SU-DHL-6 (cell line): ENCODE results near the gene NMT1.

Experiments
- H2AFZ ChIP-seq: fragments of 200-600 bp; sonication (generic); 2 replicates; pipeline ENCODE4 v1.6.1; 2014; ENCODE audit warnings: low read depth, mild to moderate bottlenecking, moderate library complexity, mixed read lengths, antibody characterized with exemption, low read length; ENCODE audit not compliant: severe bottlenecking
- H3F3A ChIP-seq: fragments of 200-600 bp; shearing (Covaris generic); 2 replicates; pipeline ENCODE4 v1.6.0; 2016; ENCODE audit warnings: antibody characterized with exemption, mild to moderate bottlenecking; ENCODE audit not compliant: insufficient read depth
- H3K27ac ChIP-seq: fragments of 200-600 bp; sonication (generic); 2 replicates; pipeline ENCODE4 v1.5.1; 2016; ENCODE audit warnings: low read depth, mild to moderate bottlenecking, low read length, moderate library complexity, mixed read lengths
- H3K27me3 ChIP-seq: fragments of 200-600 bp; sonication (generic), shearing (Covaris generic); 2 replicates; pipeline ENCODE4 v1.6.0; 2014; ENCODE audit warnings: mild to moderate bottlenecking, low read length
- H3K36me3 ChIP-seq: fragments of 200-600 bp; sonication (generic); 2 replicates; pipeline ENCODE4 v1.6.1; 2014; ENCODE audit warnings: mild to moderate bottlenecking, low read length, mixed read lengths
- H3K4me2 ChIP-seq: fragments of 300-600, 200-600 bp; shearing (Covaris generic), sonication (generic); 2 replicates; pipeline ENCODE4 v1.6.0; 2014; ENCODE audit warnings: low read length, low read depth, mild to moderate bottlenecking; ENCODE audit not compliant: poor library complexity, severe bottlenecking
- H3K4me3 ChIP-seq: fragments of 200-600 bp; sonication (generic); 2 replicates; pipeline ENCODE4 v1.5.1; 2014; ENCODE audit warnings: antibody characterized with exemption, low read length, mild to moderate bottlenecking, mixed read lengths; ENCODE audit not compliant: insufficient read depth, poor library complexity, severe bottlenecking
- H3K79me2 ChIP-seq: fragments of 200-600 bp; sonication (generic); 2 replicates; pipeline ENCODE4 v1.6.1; 2014; ENCODE audit warnings: mild to moderate bottlenecking, low read length, moderate library complexity; ENCODE audit not compliant: insufficient read depth
- H3K9ac ChIP-seq: fragments of 200-600 bp; sonication (generic); 2 replicates; pipeline ENCODE4 v1.7.0; 2014; ENCODE audit warnings: mild to moderate bottlenecking, low read length
- H3K9me2 ChIP-seq: fragments of 200-600 bp; sonication (generic); replicated peaks from 2 replicates; pipeline ENCODE4 v1.6.1; 2014; ENCODE audit warnings: low read length; ENCODE audit not compliant: insufficient read depth
- H3K9me3 ChIP-seq: fragments of 200-600 bp; sonication (generic); 2 replicates; pipeline ENCODE4 v1.6.1; 2014; ENCODE audit warnings: low read length, mixed read lengths; ENCODE audit not compliant: insufficient read depth
- H4K20me1 ChIP-seq: fragments of 200-600 bp; sonication (generic); 2 replicates; pipeline ENCODE4 v1.6.1; 2014; ENCODE audit warnings: low read depth, mild to moderate bottlenecking, antibody characterized with exemption, low read length, moderate library complexity, mixed read lengths
- CTCF ChIP-seq: fragments of 200-600 bp; sonication (generic); IDR thresholded peaks from one replicate; pipeline ENCODE4 v1.5.1; 2017; ENCODE audit warnings: antibody characterized with exemption, mild to moderate bottlenecking, low read length, moderate library complexity; ENCODE audit not compliant: insufficient read depth, poor library complexity, severe bottlenecking
- EZH2phosphoT487 ChIP-seq: fragments of 200-600 bp; sonication (generic), shearing (Covaris generic); conservative IDR thresholded peaks from 2 replicates; pipeline ENCODE4 v1.6.1; 2018; ENCODE audit warnings: mild to moderate bottlenecking, antibody characterized with exemption, low read length, moderate library complexity, mixed read lengths

The NMT1 gene

GRCh38 chr17:45116434-45117016, 55.4 kb downstream of the NMT1 start:
- H2AFZ ChIP-seq, result no peak overlapping the region
- no peaks in the 10 kb centered on the region for H3K79me2 ChIP-seq
- no peaks in the 10 kb centered on the region for H4K20me1 ChIP-seq
- H3K4me3 ChIP-seq, result no peak overlapping the region
- H3K27ac ChIP-seq, result no peak overlapping the region
- H3F3A ChIP-seq, result no peaks in the 10 kb centered on the region
- H3K9ac ChIP-seq, result no peak overlapping the region
- H3K9me2 ChIP-seq, result no peaks in the 10 kb centered on the region
- TF ChIP-seq CTCF (no peak), EZH2phosphoT487 (no peak)
- no peaks in the 10 kb centered on the region for H3K27me3 ChIP-seq
- H3K36me3 ChIP-seq, result no peaks in the 10 kb centered on the region
- H3K4me2 ChIP-seq, result no peak overlapping the region
- no peaks in the 10 kb centered on the region for H3K9me3 ChIP-seq

GRCh38 chr17:45117334-45117733, 56.2 kb downstream of the NMT1 start:
- H3K4me3 ChIP-seq, result no peak overlapping the region
- no peak overlapping the region for H3K27ac ChIP-seq
- H3F3A ChIP-seq, result no peaks in the 10 kb centered on the region
- no peaks in the 10 kb centered on the region for H3K36me3 ChIP-seq
- no peaks in the 10 kb centered on the region for H3K9me3 ChIP-seq
- no peaks in the 10 kb centered on the region for H3K79me2 ChIP-seq
- H3K9ac ChIP-seq, result no peak overlapping the region
- no peaks in the 10 kb centered on the region for H3K9me2 ChIP-seq
- TF ChIP-seq CTCF (no peak), EZH2phosphoT487 (no peak)
- no peaks in the 10 kb centered on the region for H3K27me3 ChIP-seq
- H3K4me2 ChIP-seq, result no peak overlapping the region
- no peak overlapping the region for H2AFZ ChIP-seq
- H4K20me1 ChIP-seq, result no peaks in the 10 kb centered on the region

GRCh38 chr17:45117848-45118646, 56.9 kb downstream of the NMT1 start:
- Histone ChIP-seq H3K79me2 (no peaks in the 10 kb centered on the region), H3K27me3 (no peaks in the 10 kb centered on the region), H2AFZ (no peak overlapping the region), H3K36me3 (no peaks in the 10 kb centered on the region), H3K9me2 (no peaks in the 10 kb centered on the region), H3F3A (no peaks in the 10 kb centered on the region), H3K9me3 (no peaks in the 10 kb centered on the region), H3K4me3 (no peak overlapping the region), H3K27ac (no peak overlapping the region), H3K9ac (no peak overlapping the region), H3K4me2 (no peak overlapping the region), H4K20me1 (no peaks in the 10 kb centered on the region)
- TF ChIP-seq EZH2phosphoT487 (no peak), CTCF (no peak)
